ENCODE results near the gene APBA2. TPM values are rescaled to one million over a fixed set of nuclear protein-coding genes. Genes with fewer than 3 reads are reported as not detected.

APBA2 gene
- total RNA-seq, 1 donor = 4.7 TPM

- peak; percentile 84 for DNase-seq (ENCODE audit: low read depth)
- H3K4me3 ChIP-seq (ENCODE audit: low read depth, low read length) = no peak overlapping the region
- TF ChIP-seq CTCF (IDR thresholded peaks at IDR 0.05; ENCODE audit: insufficient read depth, low read depth, low read length) = no peak
These were observed 11.2 kb downstream of the APBA2 start for GRCh38 chr15:28896951-28897350.

GRCh38 chr15:28897861-28898585, 12.2 kb downstream of the APBA2 start:
- TF ChIP-seq CTCF (IDR thresholded peaks at IDR 0.05; ENCODE audit: insufficient read depth, low read depth, low read length) = no peak
- no peak overlapping the region for H3K4me3 ChIP-seq (ENCODE audit: low read depth, low read length)
- DNase-seq (ENCODE audit: low read depth) = no peak

GRCh38 chr15:28899061-28899738, 13.4 kb downstream of the APBA2 start:
- no peak overlapping the region for H3K4me3 ChIP-seq (ENCODE audit: low read depth, low read length)
- DNase-seq (ENCODE audit: low read depth) = no peak
- TF ChIP-seq CTCF (IDR thresholded peaks at IDR 0.05; ENCODE audit: insufficient read depth, low read depth, low read length) = no peak

- DNase-seq (ENCODE audit: low read depth) = no peak
- TF ChIP-seq CTCF (IDR thresholded peaks at IDR 0.05; ENCODE audit: insufficient read depth, low read depth, low read length) = no peak
- no peak overlapping the region for H3K4me3 ChIP-seq (ENCODE audit: low read depth, low read length)
These were observed 14.5 kb downstream of the APBA2 start for GRCh38 chr15:28900041-28900891.

GRCh38 chr15:28900892-28901586, 15.3 kb downstream of the APBA2 start:
- no peak for DNase-seq (ENCODE audit: low read depth)
- TF ChIP-seq CTCF (IDR thresholded peaks at IDR 0.05; ENCODE audit: insufficient read depth, low read depth, low read length) = no peak
- no peak overlapping the region for H3K4me3 ChIP-seq (ENCODE audit: low read depth, low read length)

- DNase-seq (ENCODE audit: low read depth) = no peak
- TF ChIP-seq CTCF (IDR thresholded peaks at IDR 0.05; ENCODE audit: insufficient read depth, low read depth, low read length) = no peak
- no peak overlapping the region for H3K4me3 ChIP-seq (ENCODE audit: low read depth, low read length)
These were observed 15.8 kb downstream of the APBA2 start for GRCh38 chr15:28901587-28901980.
